ENCODE measurements around the gene DNASE1L1.

DNASE1L1 gene

GRCh38 chrX:154367474-154368308 is 41.4 kb downstream of the DNASE1L1 start:
- no peak for DNase-seq (ENCODE audit: low spot score)

- DNase-seq (ENCODE audit: low spot score), result no peak
Observed at GRCh38 chrX:154366666-154367055, 42.4 kb downstream of the DNASE1L1 start.

GRCh38 chrX:154365997-154366665 is 42.9 kb downstream of the DNASE1L1 start:
- DNase-seq (ENCODE audit: low spot score), result no peak

GRCh38 chrX:154365052-154365600 is 43.9 kb downstream of the DNASE1L1 start:
- no peak for DNase-seq (ENCODE audit: low spot score)

- DNase-seq (ENCODE audit: low spot score), result no peak
Observed at GRCh38 chrX:154363706-154364439, 45.2 kb downstream of the DNASE1L1 start.

- DNase-seq (ENCODE audit: low spot score), result no peak
Observed at GRCh38 chrX:154362085-154362742, 46.8 kb downstream of the DNASE1L1 start.

GRCh38 chrX:154360155-154360713 is 48.8 kb downstream of the DNASE1L1 start:
- DNase-seq (ENCODE audit: low spot score), result no peak

- DNase-seq (ENCODE audit: low spot score), result no peak
Observed at GRCh38 chrX:154359362-154360154, 49.5 kb downstream of the DNASE1L1 start.

- DNase-seq (ENCODE audit: low spot score), result no peak
Observed at GRCh38 chrX:154358829-154359228, 50.2 kb downstream of the DNASE1L1 start.

GRCh38 chrX:154358011-154358410 is 51.0 kb downstream of the DNASE1L1 start:
- DNase-seq (ENCODE audit: low spot score), result no peak

- no peak for DNase-seq (ENCODE audit: low spot score)
Observed at GRCh38 chrX:154357205-154357604, 51.8 kb downstream of the DNASE1L1 start.

- DNase-seq (ENCODE audit: low spot score), result no peak
Observed at GRCh38 chrX:154356596-154356995, 52.5 kb downstream of the DNASE1L1 start.

- DNase-seq (ENCODE audit: low spot score), result no peak
Observed at GRCh38 chrX:154355776-154356140, 53.3 kb downstream of the DNASE1L1 start.

GRCh38 chrX:154355094-154355775 is 53.8 kb downstream of the DNASE1L1 start:
- DNase-seq (ENCODE audit: low spot score), result no peak

- DNase-seq (ENCODE audit: low spot score), result no peak
Observed at GRCh38 chrX:154354516-154354915, 54.5 kb downstream of the DNASE1L1 start.

- no peak for DNase-seq (ENCODE audit: low spot score)
Observed at GRCh38 chrX:154354013-154354412, 55.0 kb downstream of the DNASE1L1 start.

- DNase-seq (ENCODE audit: low spot score), result no peak
Observed at GRCh38 chrX:154353172-154353843, 55.7 kb downstream of the DNASE1L1 start.

GRCh38 chrX:154352466-154352865 is 56.6 kb downstream of the DNASE1L1 start:
- no peak for DNase-seq (ENCODE audit: low spot score)

- DNase-seq (ENCODE audit: low spot score), result no peak
Observed at GRCh38 chrX:154352012-154352401, 57.0 kb downstream of the DNASE1L1 start.
